SU-DHL-6 (cell line): Measurements from ENCODE around the gene MYH15.

Source experiments
- H2AFZ ChIP-seq: fragments of 200-600 bp; sonication (generic); 2 replicates; pipeline ENCODE4 v1.6.1; 2014; ENCODE audit warnings: low read depth, mild to moderate bottlenecking, moderate library complexity, mixed read lengths, antibody characterized with exemption, low read length; ENCODE audit not compliant: severe bottlenecking
- H3F3A ChIP-seq: fragments of 200-600 bp; shearing (Covaris generic); 2 replicates; pipeline ENCODE4 v1.6.0; 2016; ENCODE audit warnings: antibody characterized with exemption, mild to moderate bottlenecking; ENCODE audit not compliant: insufficient read depth
- H3K27ac ChIP-seq: fragments of 200-600 bp; sonication (generic); 2 replicates; pipeline ENCODE4 v1.5.1; 2016; ENCODE audit warnings: low read depth, mild to moderate bottlenecking, low read length, moderate library complexity, mixed read lengths
- H3K27me3 ChIP-seq: fragments of 200-600 bp; sonication (generic), shearing (Covaris generic); 2 replicates; pipeline ENCODE4 v1.6.0; 2014; ENCODE audit warnings: mild to moderate bottlenecking, low read length
- H3K36me3 ChIP-seq: fragments of 200-600 bp; sonication (generic); 2 replicates; pipeline ENCODE4 v1.6.1; 2014; ENCODE audit warnings: mild to moderate bottlenecking, low read length, mixed read lengths
- H3K4me2 ChIP-seq: fragments of 300-600, 200-600 bp; shearing (Covaris generic), sonication (generic); 2 replicates; pipeline ENCODE4 v1.6.0; 2014; ENCODE audit warnings: low read length, low read depth, mild to moderate bottlenecking; ENCODE audit not compliant: poor library complexity, severe bottlenecking
- H3K4me3 ChIP-seq: fragments of 200-600 bp; sonication (generic); 2 replicates; pipeline ENCODE4 v1.5.1; 2014; ENCODE audit warnings: antibody characterized with exemption, low read length, mild to moderate bottlenecking, mixed read lengths; ENCODE audit not compliant: insufficient read depth, poor library complexity, severe bottlenecking
- H3K79me2 ChIP-seq: fragments of 200-600 bp; sonication (generic); 2 replicates; pipeline ENCODE4 v1.6.1; 2014; ENCODE audit warnings: mild to moderate bottlenecking, low read length, moderate library complexity; ENCODE audit not compliant: insufficient read depth
- H3K9ac ChIP-seq: fragments of 200-600 bp; sonication (generic); 2 replicates; pipeline ENCODE4 v1.7.0; 2014; ENCODE audit warnings: mild to moderate bottlenecking, low read length
- H3K9me2 ChIP-seq: fragments of 200-600 bp; sonication (generic); replicated peaks from 2 replicates; pipeline ENCODE4 v1.6.1; 2014; ENCODE audit warnings: low read length; ENCODE audit not compliant: insufficient read depth
- H3K9me3 ChIP-seq: fragments of 200-600 bp; sonication (generic); 2 replicates; pipeline ENCODE4 v1.6.1; 2014; ENCODE audit warnings: low read length, mixed read lengths; ENCODE audit not compliant: insufficient read depth
- H4K20me1 ChIP-seq: fragments of 200-600 bp; sonication (generic); 2 replicates; pipeline ENCODE4 v1.6.1; 2014; ENCODE audit warnings: low read depth, mild to moderate bottlenecking, antibody characterized with exemption, low read length, moderate library complexity, mixed read lengths
- EZH2phosphoT487 ChIP-seq: fragments of 200-600 bp; sonication (generic), shearing (Covaris generic); conservative IDR thresholded peaks from 2 replicates; pipeline ENCODE4 v1.6.1; 2018; ENCODE audit warnings: mild to moderate bottlenecking, antibody characterized with exemption, low read length, moderate library complexity, mixed read lengths
- TF ChIP-seq, protein P1 (sequence below): fragments of 200-600 bp; sonication (generic); IDR thresholded peaks from one replicate; pipeline ENCODE4 v1.5.1; 2017; ENCODE audit warnings: antibody characterized with exemption, mild to moderate bottlenecking, low read length, moderate library complexity; ENCODE audit not compliant: insufficient read depth, poor library complexity, severe bottlenecking

The MYH15 gene

GRCh38 chr3:108475220-108475782 lies 35.1 kb downstream of the MYH15 start:
- Histone ChIP-seq H3K79me2 (no peaks in the 10 kb centered on the region), H3K27ac (no peak overlapping the region), H3K36me3 (no peaks in the 10 kb centered on the region), H3K4me3 (no peak overlapping the region), H4K20me1 (no peaks in the 10 kb centered on the region), H3K9me3 (no peaks in the 10 kb centered on the region), H3K9ac (no peak overlapping the region), H3K4me2 (no peak overlapping the region), H2AFZ (no peak overlapping the region), H3K27me3 (no peaks in the 10 kb centered on the region), H3F3A (no peaks in the 10 kb centered on the region), H3K9me2 (no peaks in the 10 kb centered on the region)
- TF ChIP-seq, protein P1, sequence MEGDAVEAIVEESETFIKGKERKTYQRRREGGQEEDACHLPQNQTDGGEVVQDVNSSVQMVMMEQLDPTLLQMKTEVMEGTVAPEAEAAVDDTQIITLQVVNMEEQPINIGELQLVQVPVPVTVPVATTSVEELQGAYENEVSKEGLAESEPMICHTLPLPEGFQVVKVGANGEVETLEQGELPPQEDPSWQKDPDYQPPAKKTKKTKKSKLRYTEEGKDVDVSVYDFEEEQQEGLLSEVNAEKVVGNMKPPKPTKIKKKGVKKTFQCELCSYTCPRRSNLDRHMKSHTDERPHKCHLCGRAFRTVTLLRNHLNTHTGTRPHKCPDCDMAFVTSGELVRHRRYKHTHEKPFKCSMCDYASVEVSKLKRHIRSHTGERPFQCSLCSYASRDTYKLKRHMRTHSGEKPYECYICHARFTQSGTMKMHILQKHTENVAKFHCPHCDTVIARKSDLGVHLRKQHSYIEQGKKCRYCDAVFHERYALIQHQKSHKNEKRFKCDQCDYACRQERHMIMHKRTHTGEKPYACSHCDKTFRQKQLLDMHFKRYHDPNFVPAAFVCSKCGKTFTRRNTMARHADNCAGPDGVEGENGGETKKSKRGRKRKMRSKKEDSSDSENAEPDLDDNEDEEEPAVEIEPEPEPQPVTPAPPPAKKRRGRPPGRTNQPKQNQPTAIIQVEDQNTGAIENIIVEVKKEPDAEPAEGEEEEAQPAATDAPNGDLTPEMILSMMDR, result no peak
- no peak for TF ChIP-seq EZH2phosphoT487

DNA sequence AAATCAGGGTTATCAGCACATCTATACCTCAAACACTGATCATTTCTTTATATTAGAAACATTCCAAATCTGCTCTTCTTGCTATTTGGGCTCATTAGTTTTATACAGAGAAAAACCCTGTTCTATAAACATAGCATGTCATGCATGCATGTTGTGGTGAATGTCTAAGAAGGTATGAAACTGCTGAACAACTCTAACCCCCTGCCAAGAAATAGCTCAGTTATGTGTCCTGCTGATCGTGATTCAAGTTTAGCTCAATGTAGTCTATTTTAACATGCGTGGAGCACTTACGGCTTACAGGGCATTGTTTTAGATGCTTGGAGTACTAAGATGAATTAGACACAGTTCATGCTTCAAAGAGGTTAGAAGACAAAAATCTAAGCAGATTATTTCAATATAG lies 35.8 kb downstream of the MYH15 start:
- H2AFZ ChIP-seq, result no peak overlapping the region
- no peaks in the 10 kb centered on the region for H3K36me3 ChIP-seq
- H3K27ac ChIP-seq, result no peak overlapping the region
- H3K4me2 ChIP-seq, result no peak overlapping the region
- no peaks in the 10 kb centered on the region for H3K9me2 ChIP-seq
- no peaks in the 10 kb centered on the region for H3K27me3 ChIP-seq
- no peak overlapping the region for H3K4me3 ChIP-seq
- no peaks in the 10 kb centered on the region for H3F3A ChIP-seq
- no peaks in the 10 kb centered on the region for H3K9me3 ChIP-seq
- no peaks in the 10 kb centered on the region for H3K79me2 ChIP-seq
- H3K9ac ChIP-seq, result no peak overlapping the region
- no peak for TF ChIP-seq EZH2phosphoT487
- TF ChIP-seq, protein P1, result no peak
- no peaks in the 10 kb centered on the region for H4K20me1 ChIP-seq

DNA sequence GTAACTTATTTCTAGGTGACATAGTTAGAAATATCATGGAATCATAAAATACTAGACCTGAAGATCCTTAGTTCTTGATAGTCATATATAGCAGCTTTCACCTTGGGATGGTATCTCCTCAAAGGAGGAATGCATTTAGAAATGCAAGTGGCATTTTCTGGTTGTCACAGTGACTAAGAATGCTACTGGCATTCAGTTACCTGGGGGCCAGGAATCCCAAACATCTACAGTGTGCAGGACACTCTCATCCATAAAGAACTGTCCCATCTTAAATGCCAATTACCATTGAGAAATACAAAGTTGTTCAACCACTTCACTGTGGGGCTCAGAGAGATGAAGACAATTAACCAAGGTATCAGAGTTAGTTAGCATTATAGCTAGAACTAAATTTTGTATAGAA lies 36.7 kb downstream of the MYH15 start:
- Histone ChIP-seq H3F3A (no peaks in the 10 kb centered on the region), H3K4me3 (no peak overlapping the region), H3K79me2 (no peaks in the 10 kb centered on the region), H3K27ac (no peak overlapping the region), H4K20me1 (no peaks in the 10 kb centered on the region), H3K9ac (no peak overlapping the region), H3K4me2 (no peak overlapping the region), H2AFZ (no peak overlapping the region), H3K9me2 (no peaks in the 10 kb centered on the region), H3K36me3 (no peaks in the 10 kb centered on the region), H3K27me3 (no peaks in the 10 kb centered on the region), H3K9me3 (no peaks in the 10 kb centered on the region)
- TF ChIP-seq, protein P1, result no peak
- no peak for TF ChIP-seq EZH2phosphoT487
